NCI-H774 (cell line): ENCODE measurements around the gene ANKDD1A.

Experiments used
- DNase-seq: peaks from one replicate; lab custom pipeline; 2025; lab: John Stamatoyannopoulos, UW

Gene ANKDD1A

GRCh38 chr15:64923546-64923945 lies 11.8 kb downstream of the ANKDD1A start:
- DNase-seq, result no peak

- DNase-seq, result no peak
Measured at GRCh38 chr15:64925335-64926330, 13.9 kb downstream of the ANKDD1A start.

- no peak for DNase-seq
Measured at GRCh38 chr15:64926661-64927060, 15.0 kb downstream of the ANKDD1A start.

GRCh38 chr15:64928626-64929220 lies 17.0 kb downstream of the ANKDD1A start:
- DNase-seq, result no peak

- DNase-seq, result no peak
Measured at GRCh38 chr15:64930019-64930652, 18.4 kb downstream of the ANKDD1A start.

- DNase-seq, result no peak
Measured at GRCh38 chr15:64930778-64931371, 19.2 kb downstream of the ANKDD1A start.

- DNase-seq, result no peak
Measured at GRCh38 chr15:64931381-64931780, 19.7 kb downstream of the ANKDD1A start.

- no peak for DNase-seq
Measured at GRCh38 chr15:64934023-64934422, 22.3 kb downstream of the ANKDD1A start.

- no peak for DNase-seq
Measured at GRCh38 chr15:64938192-64938591, 26.5 kb downstream of the ANKDD1A start.

GRCh38 chr15:64942356-64942755 lies 30.7 kb downstream of the ANKDD1A start:
- no peak for DNase-seq

- no peak for DNase-seq
Measured at GRCh38 chr15:64943512-64944225, 32.0 kb downstream of the ANKDD1A start.

- DNase-seq, result no peak
Measured at GRCh38 chr15:64944961-64945360, 33.3 kb downstream of the ANKDD1A start.

- DNase-seq, result no peak
Measured at GRCh38 chr15:64947211-64947610, 35.5 kb downstream of the ANKDD1A start.

GRCh38 chr15:64948916-64949315 lies 37.2 kb downstream of the ANKDD1A start:
- no peak for DNase-seq

- DNase-seq, result no peak
Measured at GRCh38 chr15:64949383-64950186, 37.9 kb downstream of the ANKDD1A start.

- DNase-seq, result no peak
Measured at GRCh38 chr15:64950888-64951287, 39.2 kb downstream of the ANKDD1A start.

GRCh38 chr15:64951777-64952418 lies 40.2 kb downstream of the ANKDD1A start:
- no peak for DNase-seq

- no peak for DNase-seq
Measured at GRCh38 chr15:64954395-64954794, 42.7 kb downstream of the ANKDD1A start.

- no peak for DNase-seq
Measured at GRCh38 chr15:64959128-64959527, 47.4 kb downstream of the ANKDD1A start.

GRCh38 chr15:64960153-64960552 lies 48.5 kb downstream of the ANKDD1A start:
- no peak for DNase-seq
